Measurements from ENCODE around the gene RPA3.

RPA3 gene

DNA sequence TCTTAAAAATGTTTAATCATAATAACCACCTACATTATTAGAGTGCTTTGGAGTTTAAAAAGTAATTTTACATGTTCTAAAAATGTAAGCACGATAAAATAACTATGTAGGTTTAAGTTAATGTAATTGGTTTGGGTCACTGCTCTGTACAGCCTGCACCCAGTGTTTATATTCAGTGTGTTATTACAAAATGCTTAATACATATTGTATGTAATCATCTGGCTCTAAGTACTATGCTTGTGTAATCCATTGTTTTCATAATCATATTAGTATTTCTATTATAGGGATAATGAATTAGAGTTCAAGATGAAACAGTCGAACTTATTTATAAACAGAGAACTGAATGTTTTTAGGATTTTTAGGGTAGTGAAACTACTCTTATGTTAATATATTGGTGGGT, 13.1 kb downstream of the RPA3 start:
- Histone ChIP-seq H2AFZ (ENCODE audit: low read depth, low read length) (no peak overlapping the region), H4K20me1 (ENCODE audit: insufficient read depth, low read length) (peaks cover 16% of the 10 kb centered on the region; the same call in 1 of the 2 replicates), H3K4me1 (ENCODE audit: low read length) (peaks cover 25% of the 10 kb centered on the region), H3K9me3 (ENCODE audit: insufficient read depth, low read length) (no peaks in the 10 kb centered on the region), H3K79me2 (ENCODE audit: low read length) (no peaks in the 10 kb centered on the region), H3K36me3 (replicated peaks; ENCODE audit: low read depth, low read length) (no peaks in the 10 kb centered on the region), H3K9ac (ENCODE audit: low read length) (no peak overlapping the region), H3K27me3 (ENCODE audit: low read depth, low read length) (peaks cover 16% of the 10 kb centered on the region), H3K27ac (ENCODE audit: low read length) (no peak overlapping the region), H3K4me3 (ENCODE audit: low read length) (no peak overlapping the region), H3K4me2 (ENCODE audit: low read length) (no peak overlapping the region)
- TF ChIP-seq EZH2phosphoT487 (IDR thresholded peaks at IDR 0.05; ENCODE audit: low read depth), result no peak
- TF ChIP-seq, protein P1, sequence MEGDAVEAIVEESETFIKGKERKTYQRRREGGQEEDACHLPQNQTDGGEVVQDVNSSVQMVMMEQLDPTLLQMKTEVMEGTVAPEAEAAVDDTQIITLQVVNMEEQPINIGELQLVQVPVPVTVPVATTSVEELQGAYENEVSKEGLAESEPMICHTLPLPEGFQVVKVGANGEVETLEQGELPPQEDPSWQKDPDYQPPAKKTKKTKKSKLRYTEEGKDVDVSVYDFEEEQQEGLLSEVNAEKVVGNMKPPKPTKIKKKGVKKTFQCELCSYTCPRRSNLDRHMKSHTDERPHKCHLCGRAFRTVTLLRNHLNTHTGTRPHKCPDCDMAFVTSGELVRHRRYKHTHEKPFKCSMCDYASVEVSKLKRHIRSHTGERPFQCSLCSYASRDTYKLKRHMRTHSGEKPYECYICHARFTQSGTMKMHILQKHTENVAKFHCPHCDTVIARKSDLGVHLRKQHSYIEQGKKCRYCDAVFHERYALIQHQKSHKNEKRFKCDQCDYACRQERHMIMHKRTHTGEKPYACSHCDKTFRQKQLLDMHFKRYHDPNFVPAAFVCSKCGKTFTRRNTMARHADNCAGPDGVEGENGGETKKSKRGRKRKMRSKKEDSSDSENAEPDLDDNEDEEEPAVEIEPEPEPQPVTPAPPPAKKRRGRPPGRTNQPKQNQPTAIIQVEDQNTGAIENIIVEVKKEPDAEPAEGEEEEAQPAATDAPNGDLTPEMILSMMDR (IDR thresholded peaks at IDR 0.05; ENCODE audit: low read depth, low read length), result no peak

DNA sequence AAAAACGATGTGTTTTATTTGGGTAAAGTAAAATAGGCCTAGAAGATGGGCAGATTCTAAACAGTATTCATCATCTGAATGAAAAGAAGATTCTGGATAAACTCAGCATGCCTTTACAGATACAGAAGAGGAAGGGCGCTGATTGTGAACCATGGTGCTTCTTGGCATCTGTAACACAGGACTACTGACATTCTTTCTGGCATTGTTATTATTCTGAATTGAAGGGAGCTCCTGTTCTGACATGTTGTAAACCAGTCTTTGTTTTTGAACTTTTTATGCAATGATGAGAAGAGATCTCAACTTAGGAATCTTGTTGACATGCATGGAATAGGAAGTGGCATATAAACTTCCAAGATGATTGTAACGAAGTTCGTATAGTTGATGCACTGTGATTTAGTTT, 13.5 kb downstream of the RPA3 start:
- no peak overlapping the region for H3K4me3 ChIP-seq (ENCODE audit: low read length)
- TF ChIP-seq, protein P1 (IDR thresholded peaks at IDR 0.05; ENCODE audit: low read depth, low read length), result no peak
- TF ChIP-seq EZH2phosphoT487 (IDR thresholded peaks at IDR 0.05; ENCODE audit: low read depth), result no peak
- H4K20me1 ChIP-seq (ENCODE audit: insufficient read depth, low read length), result peaks cover 16% of the 10 kb centered on the region; the same call in 1 of the 2 replicates
- H3K79me2 ChIP-seq (ENCODE audit: low read length), result no peaks in the 10 kb centered on the region
- peaks cover 16% of the 10 kb centered on the region for H3K27me3 ChIP-seq (ENCODE audit: low read depth, low read length)
- H3K36me3 ChIP-seq (replicated peaks; ENCODE audit: low read depth, low read length), result no peaks in the 10 kb centered on the region
- no peak overlapping the region for H2AFZ ChIP-seq (ENCODE audit: low read depth, low read length)
- no peaks in the 10 kb centered on the region for H3K9me3 ChIP-seq (ENCODE audit: insufficient read depth, low read length)
- peaks cover 25% of the 10 kb centered on the region for H3K4me1 ChIP-seq (ENCODE audit: low read length)
- no peak overlapping the region for H3K9ac ChIP-seq (ENCODE audit: low read length)
- no peak overlapping the region for H3K4me2 ChIP-seq (ENCODE audit: low read length)
- H3K27ac ChIP-seq (ENCODE audit: low read length), result no peak overlapping the region

DNA sequence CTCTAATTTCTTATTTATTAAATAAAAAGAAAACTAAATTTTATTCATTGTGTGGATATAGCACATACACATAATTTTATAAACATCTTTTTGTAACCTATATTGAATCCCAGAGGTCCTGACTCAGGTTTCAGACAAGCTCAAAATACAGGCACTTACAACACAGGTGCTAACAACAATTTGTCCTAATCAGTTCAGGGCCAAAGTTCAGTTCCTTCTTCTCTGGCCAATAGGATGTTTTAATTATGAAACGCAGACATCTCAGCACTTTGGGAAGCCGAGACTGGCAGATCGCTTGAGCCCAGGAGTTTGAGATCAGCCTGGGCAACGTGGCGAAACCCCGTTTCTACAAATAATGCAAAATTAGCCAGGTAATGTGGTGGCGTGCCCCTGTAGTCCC, 15.0 kb downstream of the RPA3 start:
- Histone ChIP-seq H3K4me1 (ENCODE audit: low read length) (peaks cover 25% of the 10 kb centered on the region), H3K27me3 (ENCODE audit: low read depth, low read length) (peaks cover 16% of the 10 kb centered on the region), H3K4me3 (ENCODE audit: low read length) (no peak overlapping the region), H3K79me2 (ENCODE audit: low read length) (no peaks in the 10 kb centered on the region), H2AFZ (ENCODE audit: low read depth, low read length) (no peak overlapping the region), H3K4me2 (ENCODE audit: low read length) (no peak overlapping the region), H3K9ac (ENCODE audit: low read length) (no peak overlapping the region), H3K36me3 (replicated peaks; ENCODE audit: low read depth, low read length) (no peaks in the 10 kb centered on the region), H4K20me1 (ENCODE audit: insufficient read depth, low read length) (peaks cover 16% of the 10 kb centered on the region; the same call in 1 of the 2 replicates), H3K9me3 (ENCODE audit: insufficient read depth, low read length) (no peaks in the 10 kb centered on the region), H3K27ac (ENCODE audit: low read length) (no peak overlapping the region)
- TF ChIP-seq EZH2phosphoT487 (IDR thresholded peaks at IDR 0.05; ENCODE audit: low read depth), result no peak
- TF ChIP-seq, protein P1 (IDR thresholded peaks at IDR 0.05; ENCODE audit: low read depth, low read length), result no peak

DNA sequence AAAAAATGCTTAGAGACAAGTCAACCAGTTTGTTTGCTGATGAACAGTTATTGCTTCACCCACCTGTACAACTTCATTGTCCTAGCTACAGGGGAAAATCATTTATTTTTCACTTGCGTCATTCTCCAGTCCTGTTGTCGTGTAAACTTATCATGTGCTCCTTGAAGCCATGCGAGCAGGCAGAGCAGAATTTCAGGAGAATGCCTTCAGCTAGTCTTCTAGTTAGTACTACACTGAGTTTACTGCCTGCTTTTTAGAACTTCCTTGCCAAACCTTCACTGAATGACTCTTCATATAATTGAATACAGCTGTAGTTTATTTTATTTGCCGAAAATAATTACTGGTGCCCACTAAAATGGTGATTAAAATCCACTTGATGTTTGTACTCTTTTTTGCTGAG, 15.6 kb downstream of the RPA3 start:
- Histone ChIP-seq H3K27me3 (ENCODE audit: low read depth, low read length) (peaks cover 13% of the 10 kb centered on the region), H3K4me1 (ENCODE audit: low read length) (peaks cover 25% of the 10 kb centered on the region), H2AFZ (ENCODE audit: low read depth, low read length) (no peak overlapping the region), H3K36me3 (replicated peaks; ENCODE audit: low read depth, low read length) (no peaks in the 10 kb centered on the region), H3K4me2 (ENCODE audit: low read length) (no peak overlapping the region), H3K27ac (ENCODE audit: low read length) (no peak overlapping the region), H3K4me3 (ENCODE audit: low read length) (no peak overlapping the region), H3K79me2 (ENCODE audit: low read length) (no peaks in the 10 kb centered on the region), H3K9ac (ENCODE audit: low read length) (no peak overlapping the region), H4K20me1 (ENCODE audit: insufficient read depth, low read length) (peaks cover 16% of the 10 kb centered on the region; the same call in 1 of the 2 replicates), H3K9me3 (ENCODE audit: insufficient read depth, low read length) (no peaks in the 10 kb centered on the region)
- TF ChIP-seq EZH2phosphoT487 (IDR thresholded peaks at IDR 0.05; ENCODE audit: low read depth), result no peak
- TF ChIP-seq, protein P1 (IDR thresholded peaks at IDR 0.05; ENCODE audit: low read depth, low read length), result no peak

Data from OCI-LY3 (cell line).